ENCODE results near the gene NOTCH4. TPM values are rescaled to one million over a fixed set of nuclear protein-coding genes. Genes with fewer than 3 reads are reported as not detected.

Gene NOTCH4
- total RNA-seq, 1 experiment from 2014 or later, result 0.43 TPM

DNA sequence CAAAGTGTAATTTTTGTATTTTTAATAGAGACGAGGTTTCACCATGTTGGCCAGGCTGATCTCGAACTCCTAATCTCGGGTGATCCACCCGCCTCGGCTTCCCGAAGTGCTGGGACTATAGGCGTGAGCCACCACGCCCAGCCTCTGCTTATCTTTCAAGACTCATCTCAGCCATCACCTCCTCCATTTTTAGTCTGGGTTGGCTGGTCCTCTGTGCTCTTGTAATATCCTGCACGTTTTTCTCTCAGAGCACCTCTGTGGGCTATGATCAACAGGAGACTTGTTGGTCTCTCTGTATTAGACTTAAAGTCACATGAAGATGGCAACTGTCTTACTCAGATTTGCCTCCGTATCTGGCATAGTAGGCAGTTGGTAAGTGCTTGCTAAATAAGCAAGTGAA is 7.6 kb downstream of the NOTCH4 start:
- TF ChIP-seq, protein P1, sequence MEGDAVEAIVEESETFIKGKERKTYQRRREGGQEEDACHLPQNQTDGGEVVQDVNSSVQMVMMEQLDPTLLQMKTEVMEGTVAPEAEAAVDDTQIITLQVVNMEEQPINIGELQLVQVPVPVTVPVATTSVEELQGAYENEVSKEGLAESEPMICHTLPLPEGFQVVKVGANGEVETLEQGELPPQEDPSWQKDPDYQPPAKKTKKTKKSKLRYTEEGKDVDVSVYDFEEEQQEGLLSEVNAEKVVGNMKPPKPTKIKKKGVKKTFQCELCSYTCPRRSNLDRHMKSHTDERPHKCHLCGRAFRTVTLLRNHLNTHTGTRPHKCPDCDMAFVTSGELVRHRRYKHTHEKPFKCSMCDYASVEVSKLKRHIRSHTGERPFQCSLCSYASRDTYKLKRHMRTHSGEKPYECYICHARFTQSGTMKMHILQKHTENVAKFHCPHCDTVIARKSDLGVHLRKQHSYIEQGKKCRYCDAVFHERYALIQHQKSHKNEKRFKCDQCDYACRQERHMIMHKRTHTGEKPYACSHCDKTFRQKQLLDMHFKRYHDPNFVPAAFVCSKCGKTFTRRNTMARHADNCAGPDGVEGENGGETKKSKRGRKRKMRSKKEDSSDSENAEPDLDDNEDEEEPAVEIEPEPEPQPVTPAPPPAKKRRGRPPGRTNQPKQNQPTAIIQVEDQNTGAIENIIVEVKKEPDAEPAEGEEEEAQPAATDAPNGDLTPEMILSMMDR (IDR thresholded peaks at IDR 0.05; ENCODE audit: insufficient read depth in 1 of 2, low read depth in 1 of 2, low read length in 1 of 2, severe bottlenecking in 1 of 2, unreplicated experiment in 1 of 2), result no peak
- H3K27ac Mint-ChIP-seq (ENCODE audit: unreplicated experiment), result no peak overlapping the region
- intact Hi-C loops (cut with micrococcal nuclease; ENCODE audit: unreplicated experiment), result no loop called here
- CTCF ChIA-PET, result no interaction called here
- POLR2A ChIA-PET, result no interaction called here
- H3K9me3 ChIP-seq, result no peaks in the 10 kb centered on the region
- no peak overlapping the region for H3K4me3 ChIP-seq (ENCODE audit: low read depth, low read length)
- H3K4me3 Mint-ChIP-seq (ENCODE audit: unreplicated experiment), result no peak overlapping the region
- peaks cover 2% of the 10 kb centered on the region for H3K27me3 Mint-ChIP-seq (ENCODE audit: insufficient read depth, unreplicated experiment)
- no peaks in the 10 kb centered on the region for H3K9me3 Mint-ChIP-seq (ENCODE audit: unreplicated experiment)
- DNase-seq, result no peak
- H3K4me1 Mint-ChIP-seq (ENCODE audit: low read depth, unreplicated experiment), result no peaks in the 10 kb centered on the region
- no TSS peak for BruUV-seq (replicated peaks)
- no peaks in the 10 kb centered on the region for H3K36me3 ChIP-seq (ENCODE audit: control insufficient read depth, insufficient read depth, low read length)
- H3K4me1 ChIP-seq, result no peaks in the 10 kb centered on the region
- no peaks in the 10 kb centered on the region for H3K36me3 Mint-ChIP-seq (ENCODE audit: insufficient read depth, unreplicated experiment)
- no peaks in the 10 kb centered on the region; the same call in 1 of the 2 replicates for H3K27me3 ChIP-seq (replicated peaks; ENCODE audit: control insufficient read depth, insufficient read depth, low read length)

DNA sequence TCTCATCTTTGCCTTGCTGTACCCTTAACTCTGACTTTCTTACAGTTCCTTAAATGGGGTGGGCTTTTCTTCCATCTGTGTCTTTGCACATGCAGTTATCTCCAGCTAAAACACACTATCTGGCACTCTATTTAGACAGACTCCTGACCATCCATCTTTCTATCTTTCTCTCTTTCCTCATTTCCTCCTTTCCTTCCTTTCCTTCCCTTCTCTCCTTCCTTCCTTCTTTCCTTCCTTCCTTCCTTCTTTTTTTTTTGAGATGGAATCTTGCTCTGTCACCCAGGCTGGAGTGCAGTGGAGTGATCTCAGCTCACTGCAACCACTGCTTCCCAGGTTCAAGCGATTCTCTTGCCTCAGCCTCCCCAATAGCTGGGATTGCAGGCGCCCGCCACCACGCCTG is 8.2 kb downstream of the NOTCH4 start:
- POLR2A ChIA-PET, result no interaction called here
- BruUV-seq (replicated peaks), result no TSS peak

DNA sequence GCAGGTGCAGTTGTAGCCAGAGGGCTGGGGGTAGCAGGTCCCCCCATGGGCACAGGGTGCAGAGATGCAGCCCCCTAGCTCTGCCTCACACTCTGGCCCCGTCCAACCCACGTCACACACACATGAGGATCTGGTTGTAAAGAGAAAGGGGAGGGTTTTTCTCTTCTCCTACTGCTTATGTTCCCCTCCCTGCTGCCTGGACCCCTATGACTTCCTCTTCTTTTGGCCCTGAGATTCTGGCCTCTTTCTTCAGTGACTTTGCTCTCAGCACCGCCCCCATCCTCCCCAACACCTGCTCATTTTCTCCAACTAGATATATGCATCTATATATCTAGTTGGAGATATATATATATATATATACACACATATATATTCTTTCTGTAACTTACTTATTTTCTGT is 9.7 kb downstream of the NOTCH4 start:
- no peak overlapping the region for H3K27ac Mint-ChIP-seq (ENCODE audit: unreplicated experiment)
- ChIA-PET CTCF (no interaction called here), POLR2A (no interaction called here)
- intact Hi-C loops (cut with micrococcal nuclease; ENCODE audit: unreplicated experiment), result no loop called here
- H3K9me3 ChIP-seq, result no peaks in the 10 kb centered on the region
- no peaks in the 10 kb centered on the region for H3K36me3 Mint-ChIP-seq (ENCODE audit: insufficient read depth, unreplicated experiment)
- TF ChIP-seq, protein P1 (IDR thresholded peaks at IDR 0.05; ENCODE audit: insufficient read depth in 1 of 2, low read depth in 1 of 2, low read length in 1 of 2, severe bottlenecking in 1 of 2, unreplicated experiment in 1 of 2), result no peak
- no peaks in the 10 kb centered on the region for H3K4me1 ChIP-seq
- no peaks in the 10 kb centered on the region; the same call in 1 of the 2 replicates for H3K27me3 ChIP-seq (replicated peaks; ENCODE audit: control insufficient read depth, insufficient read depth, low read length)
- peaks cover 10% of the 10 kb centered on the region for H3K4me1 Mint-ChIP-seq (ENCODE audit: low read depth, unreplicated experiment)
- H3K9me3 Mint-ChIP-seq (ENCODE audit: unreplicated experiment), result no peaks in the 10 kb centered on the region
- BruUV-seq (replicated peaks), result no TSS peak
- H3K36me3 ChIP-seq (ENCODE audit: control insufficient read depth, insufficient read depth, low read length), result no peaks in the 10 kb centered on the region
- no peak overlapping the region for H3K4me3 ChIP-seq (ENCODE audit: low read depth, low read length)
- no peak overlapping the region for H3K4me3 Mint-ChIP-seq (ENCODE audit: unreplicated experiment)
- H3K27me3 Mint-ChIP-seq (ENCODE audit: insufficient read depth, unreplicated experiment), result peaks cover 2% of the 10 kb centered on the region
- DNase-seq, result no peak

More for the DNA sequence above, 8.2 kb downstream of the NOTCH4 start:
- TF ChIP-seq, protein P1 (IDR thresholded peaks at IDR 0.05; ENCODE audit: insufficient read depth in 1 of 2, low read depth in 1 of 2, low read length in 1 of 2, severe bottlenecking in 1 of 2, unreplicated experiment in 1 of 2), result no peak
- CTCF ChIA-PET, result no interaction called here
- no peaks in the 10 kb centered on the region; the same call in 1 of the 2 replicates for H3K27me3 ChIP-seq (replicated peaks; ENCODE audit: control insufficient read depth, insufficient read depth, low read length)
- no peak overlapping the region for H3K4me3 Mint-ChIP-seq (ENCODE audit: unreplicated experiment)
- intact Hi-C loops (cut with micrococcal nuclease; ENCODE audit: unreplicated experiment), result no loop called here
- H3K4me1 Mint-ChIP-seq (ENCODE audit: low read depth, unreplicated experiment), result peaks cover under 1% of the 10 kb centered on the region
- H3K4me3 ChIP-seq (ENCODE audit: low read depth, low read length), result no peak overlapping the region
- H3K27ac Mint-ChIP-seq (ENCODE audit: unreplicated experiment), result no peak overlapping the region
- DNase-seq, result no peak
- no peaks in the 10 kb centered on the region for H3K4me1 ChIP-seq
- H3K27me3 Mint-ChIP-seq (ENCODE audit: insufficient read depth, unreplicated experiment), result peaks cover 2% of the 10 kb centered on the region
- H3K36me3 Mint-ChIP-seq (ENCODE audit: insufficient read depth, unreplicated experiment), result no peaks in the 10 kb centered on the region
- no peaks in the 10 kb centered on the region for H3K9me3 ChIP-seq
- no peaks in the 10 kb centered on the region for H3K9me3 Mint-ChIP-seq (ENCODE audit: unreplicated experiment)
- H3K36me3 ChIP-seq (ENCODE audit: control insufficient read depth, insufficient read depth, low read length), result no peaks in the 10 kb centered on the region

All from Caco-2 (cell line).